ENCODE measurements around the gene DGKG.

GRCh38 chr3:186368717-186369116 is 6.7 kb upstream of the DGKG start:
- TF ChIP-seq TRIM24 (IDR thresholded peaks at IDR 0.05) (no peak), KLF1 (tag; IDR thresholded peaks at IDR 0.05) (no peak), CTCF (IDR thresholded peaks at IDR 0.05 in 2 of 3, conservative IDR thresholded peaks at IDR 0.05 in 1 of 3; ENCODE audit: insufficient read depth in 2 of 3, low read depth in 1 of 3, low read length in 3 of 3) (no peak), POLR2G (IDR thresholded peaks at IDR 0.05; ENCODE audit: low read depth, low read length) (no peak), MYC (IDR thresholded peaks at IDR 0.05; ENCODE audit: low read depth, low read length) (no peak), MYC (CRISPR knock-in tag; IDR thresholded peaks at IDR 0.05; ENCODE audit: borderline replicate concordance, low read depth) (no peak), ETS1 (conservative IDR thresholded peaks at IDR 0.05; ENCODE audit: control insufficient read depth, low read depth, low read length) (no peak), NRF1 (conservative IDR thresholded peaks at IDR 0.05 in 1 of 2, IDR thresholded peaks at IDR 0.05 in 1 of 2) (no peak), CUX1 (CRISPR knock-in tag; IDR thresholded peaks at IDR 0.05) (no peak), RCOR1 (IDR thresholded peaks at IDR 0.05; ENCODE audit: borderline replicate concordance in 1 of 2, low read depth in 2 of 2, low read length in 2 of 2) (no peak), POLR2AphosphoS5 (IDR thresholded peaks at IDR 0.05; ENCODE audit: control insufficient read depth, insufficient read depth, low read depth, low read length) (no peak)
